Activated CD4-positive, alpha-beta memory T cell treated with anti-CD3 and anti-CD28 coated beads for 36 hours (primary cell): ENCODE measurements around the gene SNCAIP. TPM values are rescaled to one million over a fixed set of nuclear protein-coding genes. Genes with fewer than 3 reads are reported as not detected.

Source experiments
- CTCF ChIA-PET: fragments of 350-600 bp; sonication (Branson Sonifier 250); formaldehyde crosslinking; loops from one replicate; lab custom pipeline; 2021; ENCODE audit warnings: antibody characterized with exemption, inconsistent platforms; lab: Charles Lee
- POLR2A ChIA-PET: fragments of 350-600 bp; sonication (Branson Sonifier 250); formaldehyde crosslinking; loops from one replicate; lab custom pipeline; 2021; ENCODE audit warnings: antibody characterized with exemption; lab: Charles Lee
- DNase-seq: peaks from one replicate; pipeline ENCODE4 v3.0.0-alpha.2; 2020
- H3K27ac Mint-ChIP-seq: one replicate; pipeline ENCODE4 v1.8.0; 2021; ENCODE audit warnings: mixed read lengths
- H3K27me3 Mint-ChIP-seq: one replicate; pipeline ENCODE4 v1.8.0; 2021; ENCODE audit warnings: mixed read lengths
- H3K36me3 Mint-ChIP-seq: one replicate; pipeline ENCODE4 v1.8.0; 2021; ENCODE audit warnings: mixed read lengths
- H3K4me1 Mint-ChIP-seq: one replicate; pipeline ENCODE4 v1.8.0; 2021; ENCODE audit warnings: low read depth, mixed read lengths
- H3K4me3 Mint-ChIP-seq: one replicate; pipeline ENCODE4 v1.8.0; 2021; ENCODE audit warnings: mild to moderate bottlenecking, mixed read lengths
- H3K9me3 Mint-ChIP-seq: one replicate; pipeline ENCODE4 v1.8.0; 2021; ENCODE audit warnings: mixed read lengths
- intact Hi-C: fragments of 100-400 bp; cut with micrococcal nuclease; formaldehyde crosslinking; loops from one replicate; pipeline ENCODE4 v1.15.1; 2023
- total RNA-seq, 2 experiments: library from RNA; stranded (reverse); gene quantifications; one replicate each; pipeline ENCODE4 v1.2.3, GENCODE V29; 2021

SNCAIP gene
- total RNA-seq, 2 experiments from 2014 or later = not detected

DNA sequence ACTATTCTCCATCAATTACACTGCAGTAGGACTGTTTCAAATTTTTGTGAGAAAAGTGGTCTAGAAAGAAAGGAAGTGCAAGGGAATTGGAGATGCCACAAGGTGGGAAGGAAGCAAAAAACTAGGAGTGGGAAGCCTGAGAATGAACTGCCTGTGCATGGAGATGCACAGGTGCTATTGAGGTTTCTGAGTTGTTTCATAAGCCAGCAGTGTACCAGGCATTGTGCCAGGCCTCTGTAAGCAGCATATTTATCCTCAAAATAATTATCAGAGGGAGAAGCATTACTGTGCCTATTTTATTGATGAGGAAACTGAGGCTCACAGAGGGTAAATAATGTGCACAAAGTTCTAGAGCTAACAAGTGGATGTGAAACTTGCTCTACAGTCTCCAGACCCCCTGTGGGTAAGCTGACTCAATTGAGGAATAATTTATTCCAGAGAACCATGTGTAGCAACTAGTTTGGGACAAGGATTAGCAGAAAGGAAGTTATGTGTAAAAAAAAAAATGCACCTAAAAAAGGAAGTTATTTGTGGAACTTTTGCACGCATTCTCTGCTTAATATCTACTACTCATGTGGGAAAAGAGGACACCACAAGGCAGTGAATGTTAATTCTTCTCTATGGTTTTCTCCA is 96.7 kb downstream of the SNCAIP start:
- H3K27me3 Mint-ChIP-seq = no peaks in the 10 kb centered on the region
- H3K4me3 Mint-ChIP-seq = no peak overlapping the region
- intact Hi-C loops = no loop called here
- no peak overlapping the region for H3K27ac Mint-ChIP-seq
- no peaks in the 10 kb centered on the region for H3K36me3 Mint-ChIP-seq
- ChIA-PET CTCF (no interaction called here), POLR2A (no interaction called here)
- no peaks in the 10 kb centered on the region for H3K4me1 Mint-ChIP-seq
- no peak for DNase-seq
- no peaks in the 10 kb centered on the region for H3K9me3 Mint-ChIP-seq

DNA sequence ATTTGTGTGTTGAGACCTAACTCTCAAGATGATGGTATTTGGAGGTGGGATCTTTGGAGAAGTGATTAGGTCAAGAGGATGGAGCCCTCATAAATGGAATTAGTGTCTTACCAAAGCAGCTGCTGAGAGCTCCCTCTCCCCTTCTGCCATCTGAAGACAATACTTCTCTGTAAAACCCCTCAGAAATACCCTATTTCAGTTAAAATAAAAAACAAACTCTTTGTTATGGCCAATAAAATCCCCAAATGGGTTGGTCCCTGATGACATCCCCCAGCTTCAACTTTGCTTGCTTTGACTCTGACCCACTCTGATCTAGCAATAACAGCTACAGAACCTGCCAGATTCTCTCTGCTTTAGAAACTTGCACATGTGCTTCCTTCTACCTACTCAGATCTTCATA is 100.9 kb downstream of the SNCAIP start:
- POLR2A ChIA-PET = no interaction called here
- intact Hi-C loops = no loop called here
- no peak for DNase-seq
- Mint-ChIP-seq H3K27ac (no peak overlapping the region), H3K4me1 (no peaks in the 10 kb centered on the region), H3K4me3 (no peak overlapping the region), H3K27me3 (no peaks in the 10 kb centered on the region), H3K9me3 (no peaks in the 10 kb centered on the region), H3K36me3 (no peaks in the 10 kb centered on the region)
- CTCF ChIA-PET = no interaction called here

DNA sequence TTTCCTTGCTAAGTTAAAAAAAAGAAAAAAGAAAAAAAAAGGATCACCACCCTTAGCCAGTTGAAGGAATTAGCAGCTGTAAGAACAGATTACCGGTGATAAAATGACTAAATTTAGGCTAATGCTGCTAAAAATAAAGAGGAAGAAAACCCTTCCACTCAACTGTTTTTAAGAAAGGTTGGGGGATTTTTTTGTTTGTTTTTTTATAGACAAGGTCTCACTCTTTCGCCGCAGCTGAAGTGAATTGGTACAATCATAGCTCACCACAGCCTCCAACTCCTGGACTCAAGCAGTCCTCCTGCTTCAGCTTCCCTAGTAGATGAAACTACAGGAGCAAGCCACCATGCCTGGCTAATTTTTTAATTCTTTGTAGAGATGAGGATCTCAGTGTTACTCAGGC is 101.7 kb downstream of the SNCAIP start:
- H3K27me3 Mint-ChIP-seq = no peaks in the 10 kb centered on the region

DNA sequence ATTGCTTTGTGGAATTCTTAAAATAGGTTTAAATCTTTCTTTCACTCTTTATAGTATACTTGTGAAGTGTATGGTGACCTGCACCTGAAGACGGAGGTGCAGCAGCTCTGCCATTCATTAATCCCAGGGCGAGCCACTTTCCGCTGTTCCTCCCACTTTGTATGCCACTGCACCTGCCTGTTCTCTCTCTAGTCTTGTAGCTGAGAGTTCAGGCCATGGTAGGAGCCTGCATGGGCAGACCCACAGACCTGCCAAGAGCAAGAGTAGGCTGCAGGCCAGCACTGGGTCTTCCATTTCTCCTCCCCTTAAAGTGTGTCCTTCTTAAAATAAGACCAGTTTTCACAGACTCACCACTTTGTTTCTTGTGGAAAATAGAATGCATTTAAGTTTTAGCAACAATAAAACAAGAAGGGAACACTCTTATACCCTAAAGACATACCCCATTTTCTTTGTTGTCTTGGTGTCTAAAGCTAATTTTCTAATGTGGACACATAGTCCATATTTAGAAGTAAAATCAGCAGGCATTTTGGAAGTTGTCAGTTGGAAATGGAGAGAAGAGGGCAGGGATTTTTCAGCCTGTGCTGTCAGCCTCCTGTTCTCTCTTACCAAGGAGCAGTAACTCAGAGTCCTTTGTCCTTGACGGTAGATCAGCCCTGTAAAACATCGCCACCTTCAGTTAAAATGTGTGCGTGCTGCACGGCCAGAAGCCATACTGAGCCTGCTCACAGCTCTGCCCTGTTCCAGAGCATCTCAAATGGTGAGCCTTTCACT is 103.2 kb downstream of the SNCAIP start:
- H3K27me3 Mint-ChIP-seq = no peaks in the 10 kb centered on the region
- intact Hi-C loops = loop anchor here (1.0 kb wide), 1 partner anchor 222 kb away; no protein-coding TSS in a partner anchor
- H3K9me3 Mint-ChIP-seq = no peaks in the 10 kb centered on the region
- no peaks in the 10 kb centered on the region for H3K36me3 Mint-ChIP-seq
- CTCF ChIA-PET = interaction anchor here (1.1 kb wide), 1 partner anchor 219 kb away, joined by 3 read pairs; no protein-coding TSS in a partner anchor
- no peak overlapping the region for H3K4me3 Mint-ChIP-seq
- POLR2A ChIA-PET = no interaction called here
- DNase-seq = peak; percentile 16
- no peak overlapping the region for H3K27ac Mint-ChIP-seq
- H3K4me1 Mint-ChIP-seq = no peaks in the 10 kb centered on the region

More for the DNA sequence above, 101.7 kb downstream of the SNCAIP start:
- Mint-ChIP-seq H3K4me1 (no peaks in the 10 kb centered on the region), H3K9me3 (no peaks in the 10 kb centered on the region), H3K4me3 (no peak overlapping the region), H3K27ac (no peak overlapping the region), H3K36me3 (no peaks in the 10 kb centered on the region)
- intact Hi-C loops = no loop called here
- CTCF ChIA-PET = no interaction called here
- POLR2A ChIA-PET = no interaction called here
- DNase-seq = no peak

DNA sequence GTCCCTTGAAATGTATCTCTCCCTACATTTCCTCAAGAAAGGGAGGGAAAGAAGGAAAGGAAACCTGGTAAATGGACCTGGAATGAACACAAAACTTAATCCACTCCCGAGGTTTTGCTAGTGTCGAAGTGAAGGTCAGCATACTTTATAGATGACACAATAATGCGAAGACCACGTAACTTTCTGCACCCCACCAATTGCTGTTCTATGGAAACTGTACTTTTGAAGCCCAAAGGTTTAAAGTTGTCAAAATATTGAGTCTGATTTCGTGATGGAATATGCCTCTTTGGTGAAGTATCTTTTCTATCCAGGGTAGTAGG is 103.7 kb downstream of the SNCAIP start:
- no peak for DNase-seq
- ChIA-PET CTCF (interaction anchor here (1.1 kb wide), 1 partner anchor 220 kb away, joined by 3 read pairs; no protein-coding TSS in a partner anchor), POLR2A (no interaction called here)
- Mint-ChIP-seq H3K27me3 (no peaks in the 10 kb centered on the region), H3K36me3 (no peaks in the 10 kb centered on the region), H3K4me1 (no peaks in the 10 kb centered on the region), H3K9me3 (no peaks in the 10 kb centered on the region), H3K27ac (no peak overlapping the region), H3K4me3 (no peak overlapping the region)
- intact Hi-C loops = loop anchor here (1.0 kb wide), 1 partner anchor 222 kb away; no protein-coding TSS in a partner anchor

DNA sequence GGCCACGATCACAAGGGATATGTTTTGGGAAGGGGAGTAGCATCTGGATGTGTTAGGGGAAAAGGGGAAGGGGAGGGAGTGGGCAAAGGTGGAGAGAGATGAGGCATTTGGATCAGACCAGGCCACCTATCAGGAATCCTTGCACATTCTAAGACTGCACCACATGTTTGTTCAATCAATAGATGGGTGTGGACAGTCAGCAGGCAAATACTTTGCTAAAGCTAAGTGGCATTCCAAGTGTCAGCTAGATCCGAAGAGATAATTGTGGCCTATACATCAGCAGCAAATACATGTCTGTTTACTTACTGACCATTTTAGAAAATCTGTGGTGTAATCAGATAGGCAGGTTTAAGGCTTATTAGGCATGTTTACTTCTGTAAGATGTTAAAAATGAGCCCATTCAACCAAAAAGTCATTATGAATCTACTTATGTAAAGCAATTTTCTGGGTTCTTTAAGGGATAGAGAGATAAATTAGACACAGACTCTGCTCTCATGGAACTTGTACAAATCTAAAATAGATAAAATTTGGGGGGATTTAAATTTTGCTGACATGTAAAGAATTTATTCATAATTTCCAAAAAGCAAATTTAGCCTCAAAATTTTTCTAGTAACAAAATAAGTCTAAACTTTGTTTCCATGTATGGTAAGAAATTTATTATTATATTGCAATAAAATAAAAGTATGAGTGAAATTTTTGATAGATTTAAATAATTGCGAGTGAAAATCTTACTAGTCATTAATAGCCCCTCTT is 107.3 kb downstream of the SNCAIP start:
- POLR2A ChIA-PET = no interaction called here
- no peak for DNase-seq
- intact Hi-C loops = no loop called here
- Mint-ChIP-seq H3K4me3 (no peak overlapping the region), H3K27ac (no peak overlapping the region), H3K36me3 (no peaks in the 10 kb centered on the region), H3K9me3 (no peaks in the 10 kb centered on the region), H3K27me3 (no peaks in the 10 kb centered on the region), H3K4me1 (no peaks in the 10 kb centered on the region)
- CTCF ChIA-PET = no interaction called here

DNA sequence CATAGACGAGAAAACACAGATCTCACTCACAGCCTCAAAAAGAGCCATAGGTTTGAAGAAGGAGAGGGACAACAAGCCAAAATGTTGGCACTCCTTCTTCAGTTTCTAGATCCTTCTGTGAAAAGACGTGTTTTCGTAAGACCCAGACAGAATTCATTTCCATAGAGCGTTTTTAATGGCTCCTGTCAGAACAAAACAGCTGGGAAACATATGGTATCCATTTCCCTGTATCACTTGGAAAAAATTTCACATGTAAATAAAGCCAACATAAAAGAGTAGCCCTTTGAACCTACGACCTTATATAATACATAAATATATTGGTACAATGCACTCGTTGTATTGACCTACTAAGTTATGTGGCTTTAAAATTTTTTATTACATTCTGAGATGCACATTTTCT is 108.1 kb downstream of the SNCAIP start:
- ChIA-PET POLR2A (no interaction called here), CTCF (no interaction called here)
- H3K9me3 Mint-ChIP-seq = no peaks in the 10 kb centered on the region
- no peak overlapping the region for H3K27ac Mint-ChIP-seq
- H3K27me3 Mint-ChIP-seq = no peaks in the 10 kb centered on the region
- H3K4me3 Mint-ChIP-seq = no peak overlapping the region
- H3K36me3 Mint-ChIP-seq = no peaks in the 10 kb centered on the region
- intact Hi-C loops = no loop called here
- DNase-seq = no peak
- H3K4me1 Mint-ChIP-seq = no peaks in the 10 kb centered on the region

DNA sequence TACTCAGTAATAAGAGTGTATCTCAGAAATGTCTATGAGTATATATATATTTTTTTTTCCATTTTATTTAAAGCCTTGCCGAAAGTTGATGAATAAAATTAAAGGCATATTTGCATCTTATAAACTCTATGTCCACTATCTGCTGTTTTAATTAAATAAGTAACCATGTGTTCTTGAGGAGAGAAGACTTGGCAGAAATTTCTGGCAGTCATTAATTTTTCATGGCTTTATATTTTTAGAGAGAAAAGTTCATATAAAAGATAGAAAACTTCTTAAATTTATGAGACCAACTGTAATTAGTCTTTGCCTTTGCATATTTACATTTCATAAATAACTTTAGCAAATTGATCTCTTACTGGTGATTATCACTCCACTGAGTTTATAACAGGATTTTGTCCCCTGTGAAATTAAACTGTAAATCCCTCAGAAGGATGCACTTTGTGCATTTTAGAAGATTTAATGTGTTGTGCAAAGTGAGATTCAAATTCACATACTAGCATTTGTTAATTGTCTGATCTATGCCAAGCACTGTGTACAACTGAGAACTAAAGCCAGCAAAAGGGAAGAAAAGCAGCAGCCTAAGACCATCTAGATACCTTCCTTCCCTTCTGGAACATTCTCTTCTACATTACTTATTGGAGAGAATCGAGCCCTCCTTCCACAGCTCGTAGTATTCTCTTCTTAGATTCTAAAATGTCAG is 108.7 kb downstream of the SNCAIP start:
- Mint-ChIP-seq H3K27ac (no peak overlapping the region), H3K4me1 (no peaks in the 10 kb centered on the region), H3K9me3 (no peaks in the 10 kb centered on the region), H3K4me3 (no peak overlapping the region), H3K27me3 (no peaks in the 10 kb centered on the region), H3K36me3 (no peaks in the 10 kb centered on the region)
- POLR2A ChIA-PET = no interaction called here
- CTCF ChIA-PET = no interaction called here
- intact Hi-C loops = no loop called here
- no peak for DNase-seq

DNA sequence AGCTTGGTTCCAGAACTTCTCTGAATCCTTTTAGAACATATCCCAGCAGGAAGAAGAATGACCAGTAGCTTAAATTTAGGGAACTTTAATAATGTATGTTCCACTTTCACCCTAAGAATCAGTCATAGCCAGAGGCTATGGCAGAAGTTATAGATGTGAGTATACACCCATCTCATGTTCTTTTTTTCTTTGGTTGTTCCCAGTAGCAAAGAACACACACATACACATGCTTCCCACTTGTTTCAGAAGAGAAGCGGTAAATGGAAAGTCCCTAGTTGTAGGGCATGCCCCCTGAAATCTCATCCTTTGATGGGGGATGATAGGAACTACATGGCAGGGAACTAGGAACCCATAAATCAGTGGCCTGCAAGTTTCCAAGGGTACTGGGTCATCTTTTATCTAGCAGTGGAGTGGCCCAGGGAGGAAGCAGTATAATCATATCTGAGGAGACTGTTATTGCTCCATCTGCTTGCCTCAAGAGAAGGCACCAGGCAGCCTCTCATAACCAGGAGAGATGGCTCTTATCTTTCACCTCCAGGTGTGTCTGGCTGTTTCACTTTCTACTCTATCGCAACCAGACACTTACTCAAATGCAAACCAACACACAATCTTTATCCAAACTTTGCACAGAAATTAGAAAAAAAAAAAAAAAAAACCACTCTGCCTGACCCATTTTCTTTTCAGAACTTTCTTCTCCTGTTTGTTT is 109.5 kb downstream of the SNCAIP start:
- DNase-seq = no peak
- no peaks in the 10 kb centered on the region for H3K36me3 Mint-ChIP-seq
- CTCF ChIA-PET = no interaction called here
- POLR2A ChIA-PET = no interaction called here
- no peaks in the 10 kb centered on the region for H3K9me3 Mint-ChIP-seq
- no peak overlapping the region for H3K27ac Mint-ChIP-seq
- intact Hi-C loops = no loop called here
- no peaks in the 10 kb centered on the region for H3K27me3 Mint-ChIP-seq
- H3K4me1 Mint-ChIP-seq = no peaks in the 10 kb centered on the region
- H3K4me3 Mint-ChIP-seq = no peak overlapping the region

DNA sequence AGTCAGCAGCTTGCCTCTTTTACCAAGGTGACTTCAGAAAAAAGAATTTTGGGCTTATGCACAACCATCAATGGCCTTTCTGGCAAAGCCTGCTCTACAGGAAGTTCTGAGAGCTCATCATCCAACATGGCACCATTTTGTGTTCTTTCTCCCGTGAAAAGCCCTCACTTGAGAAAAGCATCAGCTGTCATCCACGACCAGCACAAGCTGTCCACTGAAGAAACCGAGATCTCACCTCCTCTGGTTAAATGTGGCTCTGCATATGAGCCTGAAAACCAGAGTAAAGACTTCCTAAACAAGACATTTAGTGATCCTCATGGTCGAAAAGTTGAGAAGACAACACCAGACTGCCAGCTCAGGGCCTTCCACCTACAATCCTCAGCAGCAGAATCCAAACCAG is 111.2 kb downstream of the SNCAIP start:
- no peaks in the 10 kb centered on the region for H3K36me3 Mint-ChIP-seq
- no peak overlapping the region for H3K27ac Mint-ChIP-seq
- ChIA-PET POLR2A (no interaction called here), CTCF (no interaction called here)
- intact Hi-C loops = no loop called here
- no peaks in the 10 kb centered on the region for H3K27me3 Mint-ChIP-seq
- no peaks in the 10 kb centered on the region for H3K9me3 Mint-ChIP-seq
- no peak overlapping the region for H3K4me3 Mint-ChIP-seq
- DNase-seq = no peak
- no peaks in the 10 kb centered on the region for H3K4me1 Mint-ChIP-seq

DNA sequence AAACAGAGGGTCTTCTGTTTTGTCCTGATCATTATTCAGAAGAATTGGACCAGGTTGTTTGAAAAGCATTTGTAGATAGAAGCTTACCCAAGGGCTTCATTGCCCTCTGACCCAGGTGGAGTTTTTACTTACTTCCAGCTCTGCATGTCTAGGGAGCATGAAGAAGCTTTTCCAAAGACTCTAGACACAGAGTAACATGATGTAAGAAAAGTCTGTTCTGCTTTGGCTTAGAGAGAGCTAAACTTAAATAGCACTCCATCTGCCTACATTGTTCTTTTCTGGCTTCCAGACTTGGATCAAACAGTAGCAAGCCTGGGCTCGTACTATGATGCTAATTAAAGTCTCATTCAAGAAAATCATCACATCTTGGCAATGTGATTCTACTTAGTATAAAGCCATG is 112.1 kb downstream of the SNCAIP start:
- Mint-ChIP-seq H3K27ac (no peak overlapping the region), H3K4me1 (no peaks in the 10 kb centered on the region), H3K4me3 (no peak overlapping the region), H3K9me3 (no peaks in the 10 kb centered on the region), H3K27me3 (no peaks in the 10 kb centered on the region), H3K36me3 (no peaks in the 10 kb centered on the region)
- intact Hi-C loops = no loop called here
- ChIA-PET POLR2A (no interaction called here), CTCF (no interaction called here)
- DNase-seq = no peak

DNA sequence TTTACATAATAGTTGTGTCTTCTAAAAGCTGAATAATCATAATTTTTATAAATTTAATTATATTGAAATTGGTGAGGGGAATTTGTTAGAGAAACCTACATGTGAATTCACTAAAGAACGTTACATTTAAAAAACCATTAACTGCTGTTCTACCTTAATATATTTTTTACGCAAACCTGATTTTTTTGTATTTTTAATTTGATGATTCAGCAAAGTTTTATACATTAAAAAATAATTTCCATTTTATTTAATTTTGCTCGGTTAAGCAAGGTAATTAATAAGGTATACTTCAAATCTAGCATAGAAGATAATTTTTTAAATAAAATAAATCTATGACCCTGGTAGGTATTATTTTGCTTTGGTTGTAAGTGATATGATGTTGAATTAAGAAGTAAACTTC is 114.3 kb downstream of the SNCAIP start:
- Mint-ChIP-seq H3K4me3 (no peak overlapping the region), H3K27me3 (no peaks in the 10 kb centered on the region), H3K27ac (no peak overlapping the region), H3K36me3 (no peaks in the 10 kb centered on the region), H3K9me3 (no peaks in the 10 kb centered on the region), H3K4me1 (no peaks in the 10 kb centered on the region)
- ChIA-PET POLR2A (no interaction called here), CTCF (no interaction called here)
- no peak for DNase-seq
- intact Hi-C loops = no loop called here
